WTC11 (cell line): ENCODE results near the gene KBTBD13. TPM values are rescaled to one million over a fixed set of nuclear protein-coding genes. Genes with fewer than 3 reads are reported as not detected.

Source experiments
- ATAC-seq: fragments of 200-7000 bp; cut with Tn5 transposase; 2 replicates; pipeline ENCODE4 v1.10.0; 2021; ENCODE audit warnings: mild to moderate bottlenecking, moderate library complexity
- CTCF ChIA-PET: fragments of 300-600 bp; sonication (Branson Sonifier 250); formaldehyde crosslinking; loops from one replicate; lab custom pipeline; 2021; ENCODE audit warnings: antibody characterized with exemption; lab: Charles Lee
- POLR2A ChIA-PET: fragments of 350-600 bp; sonication (Branson Sonifier 250); formaldehyde crosslinking; loops from one replicate; lab custom pipeline; 2021; ENCODE audit warnings: antibody characterized with exemption; lab: Charles Lee
- DNase-seq: peaks from one replicate; pipeline ENCODE4 v3.0.0; 2021; ENCODE audit warnings: low spot score
- H3K27ac Mint-ChIP-seq: 2 replicates; pipeline ENCODE4 v1.8.0; 2021; ENCODE audit warnings: mixed read lengths
- H3K27me3 Mint-ChIP-seq: 2 replicates; pipeline ENCODE4 v1.8.0; 2021; ENCODE audit warnings: low read depth, mild to moderate bottlenecking, moderate library complexity, mixed read lengths
- H3K36me3 Mint-ChIP-seq: 2 replicates; pipeline ENCODE4 v1.8.0; 2021; ENCODE audit warnings: mixed read lengths
- H3K4me1 Mint-ChIP-seq: 2 replicates; pipeline ENCODE4 v1.8.0; 2022; ENCODE audit warnings: mixed read lengths
- H3K4me3 Mint-ChIP-seq: 2 replicates; pipeline ENCODE4 v1.8.0; 2021; ENCODE audit warnings: mild to moderate bottlenecking, moderate library complexity, mixed read lengths
- H3K9me3 Mint-ChIP-seq: 2 replicates; pipeline ENCODE4 v1.8.0; 2021; ENCODE audit warnings: mixed read lengths
- CBFB ChIP-seq: sonication (generic); formaldehyde crosslinking; IDR thresholded peaks from 2 replicates; pipeline ENCODE4 v1.8.1; 2022; ENCODE audit warnings: mild to moderate bottlenecking, low read depth, missing genetic modification reagents
- E2F4 ChIP-seq: sonication (generic); formaldehyde crosslinking; IDR thresholded peaks from 2 replicates; pipeline ENCODE4 v1.8.1; 2022; ENCODE audit warnings: low read depth, mild to moderate bottlenecking, moderate library complexity, missing genetic modification reagents, borderline replicate concordance
- ELF4 ChIP-seq: sonication (generic); formaldehyde crosslinking; IDR thresholded peaks from 2 replicates; pipeline ENCODE4 v1.8.1; 2022; ENCODE audit warnings: low read depth, mild to moderate bottlenecking, moderate library complexity, missing genetic modification reagents
- GABPB1 ChIP-seq: sonication (generic); formaldehyde crosslinking; IDR thresholded peaks from 2 replicates; pipeline ENCODE4 v1.8.1; 2023; ENCODE audit warnings: mild to moderate bottlenecking, missing genetic modification reagents
- GRHL2 ChIP-seq: fragments of 250-450 bp; sonication (Bioruptor Pico); IDR thresholded peaks from 2 replicates; pipeline ENCODE4 v1.8.0; 2022; ENCODE audit warnings: mild to moderate bottlenecking, moderate library complexity; ENCODE audit not compliant: insufficient replicate concordance, severe bottlenecking
- HMGA2 ChIP-seq: fragments of 250-450 bp; sonication (Bioruptor Pico); IDR thresholded peaks from 2 replicates; pipeline ENCODE4 v1.4.0; 2021; ENCODE audit warnings: mild to moderate bottlenecking, moderate library complexity
- IRF1 ChIP-seq: sonication (generic); formaldehyde crosslinking; IDR thresholded peaks from 2 replicates; pipeline ENCODE4 v1.8.0; 2023; ENCODE audit warnings: missing genetic modification reagents
- JUN ChIP-seq: sonication (generic); formaldehyde crosslinking; IDR thresholded peaks from 2 replicates; pipeline ENCODE4 v1.8.0; 2023; ENCODE audit warnings: mild to moderate bottlenecking, missing genetic modification reagents
- MXD4 ChIP-seq: fragments of 250-450 bp; sonication (Bioruptor Pico); IDR thresholded peaks from 2 replicates; pipeline ENCODE4 v1.8.0; 2021; ENCODE audit warnings: mild to moderate bottlenecking, moderate library complexity, borderline replicate concordance
- MYBL2 ChIP-seq: sonication (generic); formaldehyde crosslinking; IDR thresholded peaks from 2 replicates; pipeline ENCODE4 v1.8.1; 2023; ENCODE audit warnings: mild to moderate bottlenecking, moderate library complexity, missing genetic modification reagents
- NR1H2 ChIP-seq: sonication (generic); formaldehyde crosslinking; IDR thresholded peaks from 2 replicates; pipeline ENCODE4 v1.9.0; 2021; ENCODE audit warnings: mild to moderate bottlenecking, moderate library complexity, missing genetic modification reagents
- RORB ChIP-seq: fragments of 250-450 bp; sonication (Bioruptor Pico); IDR thresholded peaks from 2 replicates; pipeline ENCODE4 v1.9.0; 2021; ENCODE audit warnings: mild to moderate bottlenecking
- SMAD4 ChIP-seq: sonication (generic); formaldehyde crosslinking; IDR thresholded peaks from 2 replicates; pipeline ENCODE4 v1.8.0; 2022; ENCODE audit warnings: mild to moderate bottlenecking, missing genetic modification reagents
- ZNF396 ChIP-seq: fragments of 250-450 bp; sonication (Bioruptor Pico); IDR thresholded peaks from 2 replicates; pipeline ENCODE4 v1.8.0; 2021; ENCODE audit warnings: mild to moderate bottlenecking, moderate library complexity, borderline replicate concordance
- ZNF416 ChIP-seq: fragments of 250-450 bp; sonication (Bioruptor Pico); IDR thresholded peaks from 2 replicates; pipeline ENCODE4 v1.9.0; 2021; ENCODE audit warnings: mild to moderate bottlenecking, inconsistent platforms
- ZNF423 ChIP-seq: fragments of 250-450 bp; sonication (Bioruptor Pico); IDR thresholded peaks from 2 replicates; pipeline ENCODE4 v2.1.2; 2022; ENCODE audit warnings: mild to moderate bottlenecking, moderate library complexity
- total RNA-seq: library from RNA; stranded (reverse); gene quantifications from 3 replicates; pipeline ENCODE4 v1.2.3, GENCODE V29; 2021
- TF ChIP-seq, protein P1 (sequence below): fragments of 200-600 bp; IDR thresholded peaks from 2 replicates; pipeline ENCODE4 v1.8.0; 2022; ENCODE audit warnings: antibody characterized with exemption
- TF ChIP-seq, protein P2 (sequence below): sonication (generic); formaldehyde crosslinking; IDR thresholded peaks from 2 replicates; pipeline ENCODE4 v1.8.1; 2022; ENCODE audit warnings: mild to moderate bottlenecking, missing genetic modification reagents, moderate library complexity, borderline replicate concordance
- TF ChIP-seq, protein P3 (sequence below): sonication (generic); formaldehyde crosslinking; IDR thresholded peaks from 2 replicates; pipeline ENCODE4 v1.8.1; 2023; ENCODE audit warnings: mild to moderate bottlenecking, missing genetic modification reagents, borderline replicate concordance
- TF ChIP-seq, protein P4 (sequence below): sonication (generic); formaldehyde crosslinking; IDR thresholded peaks from 2 replicates; pipeline ENCODE4 v1.8.1; 2023; ENCODE audit warnings: mild to moderate bottlenecking, missing genetic modification reagents, moderate library complexity

The KBTBD13 gene
- total RNA-seq, 1 experiment from 2014 or later: not detected

- H3K27ac Mint-ChIP-seq: peak overlapping the region; percentile 44; the same call in 1 of the 2 replicates
- no peaks in the 10 kb centered on the region for H3K9me3 Mint-ChIP-seq
- H3K27me3 Mint-ChIP-seq: no peaks in the 10 kb centered on the region
- DNase-seq (no peak), ATAC-seq (no peak)
- no peaks in the 10 kb centered on the region; the same call in 1 of the 2 replicates for H3K4me1 Mint-ChIP-seq
- H3K4me3 Mint-ChIP-seq: no peak overlapping the region
- CTCF ChIA-PET: interaction anchor here (0.7 to 2.1 kb wide), 4 partner anchors 11 to 177 kb away, joined by 3 to 5 read pairs (median 4); no protein-coding TSS in a partner anchor
- TF ChIP-seq, protein P1, sequence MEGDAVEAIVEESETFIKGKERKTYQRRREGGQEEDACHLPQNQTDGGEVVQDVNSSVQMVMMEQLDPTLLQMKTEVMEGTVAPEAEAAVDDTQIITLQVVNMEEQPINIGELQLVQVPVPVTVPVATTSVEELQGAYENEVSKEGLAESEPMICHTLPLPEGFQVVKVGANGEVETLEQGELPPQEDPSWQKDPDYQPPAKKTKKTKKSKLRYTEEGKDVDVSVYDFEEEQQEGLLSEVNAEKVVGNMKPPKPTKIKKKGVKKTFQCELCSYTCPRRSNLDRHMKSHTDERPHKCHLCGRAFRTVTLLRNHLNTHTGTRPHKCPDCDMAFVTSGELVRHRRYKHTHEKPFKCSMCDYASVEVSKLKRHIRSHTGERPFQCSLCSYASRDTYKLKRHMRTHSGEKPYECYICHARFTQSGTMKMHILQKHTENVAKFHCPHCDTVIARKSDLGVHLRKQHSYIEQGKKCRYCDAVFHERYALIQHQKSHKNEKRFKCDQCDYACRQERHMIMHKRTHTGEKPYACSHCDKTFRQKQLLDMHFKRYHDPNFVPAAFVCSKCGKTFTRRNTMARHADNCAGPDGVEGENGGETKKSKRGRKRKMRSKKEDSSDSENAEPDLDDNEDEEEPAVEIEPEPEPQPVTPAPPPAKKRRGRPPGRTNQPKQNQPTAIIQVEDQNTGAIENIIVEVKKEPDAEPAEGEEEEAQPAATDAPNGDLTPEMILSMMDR: no peak
- TF ChIP-seq, protein P2, sequence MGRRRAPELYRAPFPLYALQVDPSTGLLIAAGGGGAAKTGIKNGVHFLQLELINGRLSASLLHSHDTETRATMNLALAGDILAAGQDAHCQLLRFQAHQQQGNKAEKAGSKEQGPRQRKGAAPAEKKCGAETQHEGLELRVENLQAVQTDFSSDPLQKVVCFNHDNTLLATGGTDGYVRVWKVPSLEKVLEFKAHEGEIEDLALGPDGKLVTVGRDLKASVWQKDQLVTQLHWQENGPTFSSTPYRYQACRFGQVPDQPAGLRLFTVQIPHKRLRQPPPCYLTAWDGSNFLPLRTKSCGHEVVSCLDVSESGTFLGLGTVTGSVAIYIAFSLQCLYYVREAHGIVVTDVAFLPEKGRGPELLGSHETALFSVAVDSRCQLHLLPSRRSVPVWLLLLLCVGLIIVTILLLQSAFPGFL (CRISPR knock-in tag): no peak
- TF ChIP-seq HMGA2: no peak
- TF ChIP-seq SMAD4 (CRISPR knock-in tag): no peak
- no peak for TF ChIP-seq JUN (CRISPR knock-in tag)
- no peak for TF ChIP-seq NR1H2 (CRISPR knock-in tag)
- TF ChIP-seq GRHL2 (CRISPR knock-in tag): no peak
- TF ChIP-seq, protein P3, sequence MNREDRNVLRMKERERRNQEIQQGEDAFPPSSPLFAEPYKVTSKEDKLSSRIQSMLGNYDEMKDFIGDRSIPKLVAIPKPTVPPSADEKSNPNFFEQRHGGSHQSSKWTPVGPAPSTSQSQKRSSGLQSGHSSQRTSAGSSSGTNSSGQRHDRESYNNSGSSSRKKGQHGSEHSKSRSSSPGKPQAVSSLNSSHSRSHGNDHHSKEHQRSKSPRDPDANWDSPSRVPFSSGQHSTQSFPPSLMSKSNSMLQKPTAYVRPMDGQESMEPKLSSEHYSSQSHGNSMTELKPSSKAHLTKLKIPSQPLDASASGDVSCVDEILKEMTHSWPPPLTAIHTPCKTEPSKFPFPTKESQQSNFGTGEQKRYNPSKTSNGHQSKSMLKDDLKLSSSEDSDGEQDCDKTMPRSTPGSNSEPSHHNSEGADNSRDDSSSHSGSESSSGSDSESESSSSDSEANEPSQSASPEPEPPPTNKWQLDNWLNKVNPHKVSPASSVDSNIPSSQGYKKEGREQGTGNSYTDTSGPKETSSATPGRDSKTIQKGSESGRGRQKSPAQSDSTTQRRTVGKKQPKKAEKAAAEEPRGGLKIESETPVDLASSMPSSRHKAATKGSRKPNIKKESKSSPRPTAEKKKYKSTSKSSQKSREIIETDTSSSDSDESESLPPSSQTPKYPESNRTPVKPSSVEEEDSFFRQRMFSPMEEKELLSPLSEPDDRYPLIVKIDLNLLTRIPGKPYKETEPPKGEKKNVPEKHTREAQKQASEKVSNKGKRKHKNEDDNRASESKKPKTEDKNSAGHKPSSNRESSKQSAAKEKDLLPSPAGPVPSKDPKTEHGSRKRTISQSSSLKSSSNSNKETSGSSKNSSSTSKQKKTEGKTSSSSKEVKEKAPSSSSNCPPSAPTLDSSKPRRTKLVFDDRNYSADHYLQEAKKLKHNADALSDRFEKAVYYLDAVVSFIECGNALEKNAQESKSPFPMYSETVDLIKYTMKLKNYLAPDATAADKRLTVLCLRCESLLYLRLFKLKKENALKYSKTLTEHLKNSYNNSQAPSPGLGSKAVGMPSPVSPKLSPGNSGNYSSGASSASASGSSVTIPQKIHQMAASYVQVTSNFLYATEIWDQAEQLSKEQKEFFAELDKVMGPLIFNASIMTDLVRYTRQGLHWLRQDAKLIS (CRISPR knock-in tag): no peak
- no peak for TF ChIP-seq ZNF396 (CRISPR knock-in tag)
- TF ChIP-seq MXD4 (CRISPR knock-in tag): no peak
- TF ChIP-seq ELF4 (CRISPR knock-in tag): no peak
- TF ChIP-seq ZNF416 (CRISPR knock-in tag): no peak
- TF ChIP-seq ZNF423 (CRISPR knock-in tag): no peak
- TF ChIP-seq, protein P4, sequence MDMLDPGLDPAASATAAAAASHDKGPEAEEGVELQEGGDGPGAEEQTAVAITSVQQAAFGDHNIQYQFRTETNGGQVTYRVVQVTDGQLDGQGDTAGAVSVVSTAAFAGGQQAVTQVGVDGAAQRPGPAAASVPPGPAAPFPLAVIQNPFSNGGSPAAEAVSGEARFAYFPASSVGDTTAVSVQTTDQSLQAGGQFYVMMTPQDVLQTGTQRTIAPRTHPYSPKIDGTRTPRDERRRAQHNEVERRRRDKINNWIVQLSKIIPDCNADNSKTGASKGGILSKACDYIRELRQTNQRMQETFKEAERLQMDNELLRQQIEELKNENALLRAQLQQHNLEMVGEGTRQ: no peak
- no peak for TF ChIP-seq MYBL2 (CRISPR knock-in tag)
- TF ChIP-seq IRF1: no peak
- no peak for TF ChIP-seq E2F4 (CRISPR knock-in tag)
- TF ChIP-seq CBFB (CRISPR knock-in tag): no peak
- no peak for TF ChIP-seq RORB (CRISPR knock-in tag)
- no peak for TF ChIP-seq GABPB1 (CRISPR knock-in tag)
- no peaks in the 10 kb centered on the region for H3K36me3 Mint-ChIP-seq
- POLR2A ChIA-PET: no interaction called here
These were observed 17.9 kb downstream of the KBTBD13 start for GRCh38 chr15:65094294-65094995.
